DMS79 treated with DMSO at 0.1 percent for 48 hours (cell line): ENCODE measurements around the gene TLE2.
A peak's percentile ranks its signal among the peaks of the same experiment; 100 is the strongest.

Source experiments
- DNase-seq: peaks from one replicate; lab custom pipeline; 2025; lab: John Stamatoyannopoulos, UW

Gene TLE2

DNA sequence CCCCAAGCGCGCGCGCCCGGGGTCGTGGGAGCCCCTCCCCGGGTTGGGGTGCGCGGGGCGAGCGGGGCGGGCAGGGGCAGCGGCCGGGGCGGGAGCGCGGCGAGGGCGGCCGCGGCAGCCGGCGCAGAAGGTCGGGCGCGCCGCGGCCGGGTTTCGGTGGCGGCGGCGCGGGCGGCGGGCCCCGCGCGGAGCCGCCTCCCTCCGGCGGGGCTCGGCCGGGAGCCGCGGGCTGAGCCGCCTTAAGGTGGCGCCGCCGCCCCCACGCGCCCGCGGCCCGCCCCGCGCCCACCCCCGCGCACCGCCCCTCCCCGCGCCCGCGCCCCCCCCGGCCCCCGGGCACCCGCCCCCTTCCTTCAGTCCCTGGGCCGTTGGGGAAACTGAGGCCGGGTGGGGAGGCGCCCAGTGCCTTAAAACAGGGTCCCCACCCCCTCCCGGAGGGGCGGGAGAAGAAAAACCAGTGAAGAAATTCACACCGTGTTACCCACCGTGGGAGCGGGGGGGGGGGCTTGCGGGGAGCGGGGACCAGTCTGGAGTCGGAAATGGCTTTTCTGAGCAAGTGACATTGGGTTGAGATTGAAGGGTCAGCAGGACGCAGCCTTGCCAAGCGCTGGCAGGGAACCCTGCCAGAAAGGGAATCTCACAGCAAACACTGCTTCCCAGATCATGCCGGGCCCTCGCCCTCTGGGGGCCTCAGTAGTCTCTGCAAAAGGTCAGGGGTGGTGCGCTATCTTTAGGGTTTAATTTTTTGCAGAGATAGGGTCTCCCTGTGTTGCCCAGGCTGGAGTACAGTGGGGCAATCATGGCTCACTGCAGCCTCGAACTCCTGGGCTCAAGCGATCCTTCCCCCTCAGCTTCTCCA lies at the start of gene TLE2:
Gene TLE2 (minus strand): TSS at position 216 of the 859 bp plus-strand sequence. CDS start 376 bp downstream, outside the sequence.
- no peak for DNase-seq

DNA sequence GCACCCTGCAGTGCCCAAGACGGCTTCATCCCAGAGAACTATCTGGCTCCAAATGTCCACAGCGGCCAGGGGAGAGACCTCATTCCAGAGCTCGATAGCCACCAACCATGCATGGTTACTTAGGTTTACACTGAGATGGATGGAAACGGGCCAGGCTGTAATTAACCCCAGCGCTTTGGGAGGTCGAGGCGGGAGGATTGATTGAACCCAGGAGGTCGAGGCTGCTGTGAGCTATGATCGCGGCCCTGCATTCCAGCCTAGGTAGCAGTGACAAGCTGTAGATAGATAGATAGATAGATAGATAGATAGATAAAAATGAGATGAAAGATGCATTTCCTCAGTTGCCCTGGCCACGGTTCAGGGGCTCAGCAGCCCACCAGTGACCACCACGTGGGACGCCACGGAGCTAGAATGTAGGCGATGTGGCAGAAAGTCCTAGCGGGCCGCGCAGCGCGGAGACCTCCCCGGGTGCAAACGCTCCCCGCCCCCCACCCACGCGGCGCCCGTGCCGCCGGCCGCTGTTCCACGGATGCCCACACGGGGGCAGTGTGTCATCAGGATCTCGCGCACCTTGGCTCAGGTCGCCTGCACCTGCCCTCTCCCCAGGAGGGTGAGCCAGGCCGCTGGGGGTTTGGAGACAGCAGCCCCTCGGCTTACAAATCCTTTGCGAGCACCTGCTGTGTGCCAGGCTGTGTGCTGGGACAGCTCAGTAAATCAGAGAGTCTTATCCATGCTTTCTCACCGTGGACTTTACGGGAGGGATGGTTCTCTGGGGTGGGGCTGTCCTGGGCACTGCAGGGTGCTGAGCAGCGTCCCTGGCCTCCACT lies 46.7 kb upstream of the TLE2 start:
- peak; percentile 45 for DNase-seq

DNA sequence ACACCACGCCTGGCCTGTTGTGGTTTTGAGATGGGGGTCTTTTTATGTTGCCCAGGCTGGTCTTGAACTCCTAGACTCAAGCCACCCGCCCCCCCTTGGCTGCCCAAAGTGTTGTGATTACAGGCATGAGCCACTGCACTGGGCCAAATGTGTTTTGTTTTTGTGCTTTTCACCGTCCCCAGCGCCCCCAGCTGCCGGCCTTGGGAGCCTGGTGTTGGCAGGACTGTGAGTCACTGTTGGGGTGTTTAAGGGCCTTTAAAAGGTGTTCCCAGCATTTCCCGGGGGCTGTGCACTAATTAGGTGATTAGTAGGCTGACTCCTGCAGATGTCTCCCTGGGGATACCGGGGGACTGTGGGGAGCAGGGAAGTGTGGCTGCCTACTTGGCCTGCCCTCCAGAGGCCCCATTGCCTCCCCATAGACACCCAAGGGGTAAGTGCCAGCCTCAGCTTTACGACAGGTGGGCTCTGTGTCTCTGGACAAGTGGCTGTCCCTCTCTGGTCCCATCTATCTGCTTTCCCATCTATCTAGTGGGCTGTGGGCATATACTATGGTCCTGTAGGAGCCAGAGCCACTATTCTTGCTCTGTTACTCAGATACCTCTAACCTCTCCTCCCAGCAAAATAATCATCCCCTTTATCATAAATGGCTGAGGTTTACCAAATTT lies 45.0 kb upstream of the TLE2 start:
- DNase-seq = no peak

DNA sequence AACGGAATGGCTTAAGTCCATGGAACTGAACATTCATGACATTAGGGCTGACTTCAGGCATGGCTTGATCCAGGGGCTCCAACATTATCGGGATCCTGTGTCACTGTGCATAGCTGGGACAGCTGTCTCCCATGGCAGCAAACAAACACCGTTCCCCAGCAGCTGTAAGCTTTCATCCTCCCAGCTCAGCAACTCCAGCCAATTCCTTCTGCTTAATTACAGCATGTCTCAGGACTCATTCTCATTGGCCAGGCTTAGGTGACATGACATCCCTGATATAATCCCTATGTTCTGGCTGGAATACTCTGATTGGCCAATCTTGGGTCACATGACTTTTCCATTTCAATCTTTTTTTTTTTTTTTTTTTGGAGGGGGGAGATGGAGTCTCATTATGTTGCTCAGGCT lies 44.1 kb upstream of the TLE2 start:
- DNase-seq = no peak

DNA sequence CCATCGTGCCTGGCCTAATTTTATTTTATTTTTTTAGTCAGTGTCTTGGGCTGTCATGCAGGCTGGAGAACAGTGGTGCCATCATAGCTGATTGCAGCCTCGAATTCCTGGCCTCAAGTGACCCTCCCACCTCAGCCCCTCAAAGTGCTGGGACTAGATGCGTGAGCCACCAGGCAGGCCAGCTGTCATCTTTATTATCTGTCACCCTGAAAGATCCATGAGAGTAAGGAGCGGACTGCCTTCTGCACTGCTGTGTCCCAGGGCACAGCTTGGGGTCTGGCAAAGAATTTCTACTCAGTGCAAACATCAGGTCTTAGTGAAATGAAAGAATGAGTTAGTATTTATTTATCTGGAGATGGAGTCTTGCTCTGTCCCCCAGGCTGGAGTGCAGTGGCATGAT lies 42.7 kb upstream of the TLE2 start:
- DNase-seq = no peak

DNA sequence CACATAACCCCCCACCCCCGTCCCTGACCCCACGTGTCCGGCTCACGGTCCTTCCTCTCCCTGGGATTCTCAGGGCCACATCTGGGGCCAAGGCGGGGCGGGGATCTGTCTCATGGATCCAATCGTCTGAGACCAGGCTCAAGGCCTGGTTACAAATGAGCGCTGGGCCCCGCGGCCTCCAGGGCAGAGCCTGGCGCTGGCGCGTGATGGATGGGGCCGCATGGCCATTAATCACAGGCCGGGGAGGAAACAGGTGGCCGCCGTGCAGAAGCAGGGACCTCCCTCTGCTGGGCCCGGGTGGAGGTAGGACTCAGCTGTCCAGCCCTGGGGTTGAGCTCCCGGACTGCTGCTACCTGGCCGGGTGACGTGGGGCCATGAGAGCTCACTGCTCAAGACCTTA lies 39.0 kb upstream of the TLE2 start:
- DNase-seq = no peak

DNA sequence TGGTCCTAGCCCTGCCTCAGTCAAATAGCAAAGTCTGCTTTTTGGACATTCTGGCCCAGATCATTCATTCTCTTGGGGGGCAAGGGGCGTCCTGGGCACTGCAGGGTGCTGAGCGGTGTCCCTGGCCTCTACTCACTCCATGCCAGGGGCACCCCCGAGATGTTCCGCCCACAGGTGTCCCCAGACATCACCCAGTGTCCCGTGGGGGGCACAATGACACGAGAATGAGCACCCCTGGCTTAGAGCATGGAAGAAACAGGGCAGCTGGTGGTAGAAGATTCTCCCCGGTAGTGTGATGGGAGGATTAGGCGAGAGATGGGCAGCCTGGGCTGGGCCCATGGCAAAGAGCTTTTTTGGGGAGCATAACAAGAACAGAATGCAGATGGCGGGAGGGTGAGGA lies 38.5 kb upstream of the TLE2 start:
- DNase-seq = no peak

DNA sequence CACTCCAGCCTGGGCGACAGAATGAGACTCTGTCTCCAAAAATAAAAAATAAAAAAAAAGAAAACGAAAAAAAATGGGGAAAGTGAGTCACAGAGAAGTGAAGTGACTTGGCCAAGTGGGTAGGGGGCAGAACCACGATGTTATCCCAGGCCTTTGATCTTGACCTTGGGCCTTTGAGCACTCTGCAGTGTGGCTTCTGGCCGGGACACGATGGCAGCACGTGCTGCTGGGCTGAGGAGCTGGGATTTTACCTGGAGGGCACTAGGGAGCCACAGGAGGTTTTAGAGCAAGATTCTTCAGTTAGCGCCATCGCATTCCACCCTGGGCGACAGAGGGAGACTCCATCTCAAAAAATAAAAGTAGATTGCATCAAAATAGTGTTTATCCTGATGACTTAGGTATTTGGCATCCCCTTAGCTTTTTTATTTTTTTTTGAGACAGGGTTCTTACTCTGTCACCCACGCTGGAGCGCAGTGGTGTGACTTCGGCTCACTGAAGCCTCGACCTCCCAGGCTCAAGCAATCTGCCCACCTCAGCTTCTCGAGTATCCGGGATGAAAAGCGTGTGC lies 37.5 kb upstream of the TLE2 start:
- no peak for DNase-seq

DNA sequence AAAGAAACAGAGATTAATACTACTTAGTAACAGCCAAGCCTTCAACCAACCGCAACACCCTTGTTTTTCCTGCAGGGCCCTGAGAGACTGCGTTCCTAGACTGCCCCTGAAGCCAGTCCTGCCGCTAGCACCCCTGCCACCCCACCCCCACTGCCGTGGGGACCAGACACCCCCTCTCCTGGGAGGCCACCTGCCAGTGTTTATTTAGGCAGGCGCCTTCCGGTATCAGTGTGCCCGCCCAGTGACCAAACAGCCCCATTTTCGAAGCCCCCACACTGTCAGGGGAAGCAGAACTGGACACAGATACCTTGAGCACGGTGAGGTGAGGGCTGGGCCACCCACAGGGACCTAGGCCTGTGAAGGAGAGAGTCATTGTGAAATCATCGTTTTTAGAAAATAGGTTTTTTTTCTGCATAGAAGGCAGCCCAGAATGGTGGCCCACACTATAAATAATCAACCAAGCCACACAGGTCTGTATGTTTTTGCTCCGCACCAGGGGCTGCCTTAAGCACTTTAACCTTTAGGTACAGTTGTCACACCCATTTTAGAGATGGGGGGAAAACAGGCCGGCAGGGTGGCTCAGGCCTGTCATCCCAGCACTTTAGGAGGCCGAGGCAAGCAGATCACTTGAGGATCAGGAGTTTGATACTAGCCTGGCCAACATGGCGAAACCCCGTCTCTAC lies 36.7 kb upstream of the TLE2 start:
- no peak for DNase-seq

DNA sequence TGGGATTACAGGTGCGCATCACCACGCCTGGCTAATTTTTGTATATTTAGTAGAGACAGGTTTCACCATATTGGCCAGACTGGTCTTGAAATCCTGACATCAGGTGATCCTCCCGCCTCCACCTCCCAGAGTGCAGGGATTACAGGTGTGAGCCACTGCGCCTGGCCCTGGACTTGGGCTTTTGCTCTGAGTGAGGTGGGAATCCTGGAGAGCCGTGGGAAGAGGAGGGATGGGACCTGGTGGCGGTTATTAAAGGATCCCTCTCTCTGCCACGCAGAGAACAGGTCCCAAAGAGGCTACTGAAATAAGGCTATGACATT lies 34.9 kb upstream of the TLE2 start:
- DNase-seq = no peak

DNA sequence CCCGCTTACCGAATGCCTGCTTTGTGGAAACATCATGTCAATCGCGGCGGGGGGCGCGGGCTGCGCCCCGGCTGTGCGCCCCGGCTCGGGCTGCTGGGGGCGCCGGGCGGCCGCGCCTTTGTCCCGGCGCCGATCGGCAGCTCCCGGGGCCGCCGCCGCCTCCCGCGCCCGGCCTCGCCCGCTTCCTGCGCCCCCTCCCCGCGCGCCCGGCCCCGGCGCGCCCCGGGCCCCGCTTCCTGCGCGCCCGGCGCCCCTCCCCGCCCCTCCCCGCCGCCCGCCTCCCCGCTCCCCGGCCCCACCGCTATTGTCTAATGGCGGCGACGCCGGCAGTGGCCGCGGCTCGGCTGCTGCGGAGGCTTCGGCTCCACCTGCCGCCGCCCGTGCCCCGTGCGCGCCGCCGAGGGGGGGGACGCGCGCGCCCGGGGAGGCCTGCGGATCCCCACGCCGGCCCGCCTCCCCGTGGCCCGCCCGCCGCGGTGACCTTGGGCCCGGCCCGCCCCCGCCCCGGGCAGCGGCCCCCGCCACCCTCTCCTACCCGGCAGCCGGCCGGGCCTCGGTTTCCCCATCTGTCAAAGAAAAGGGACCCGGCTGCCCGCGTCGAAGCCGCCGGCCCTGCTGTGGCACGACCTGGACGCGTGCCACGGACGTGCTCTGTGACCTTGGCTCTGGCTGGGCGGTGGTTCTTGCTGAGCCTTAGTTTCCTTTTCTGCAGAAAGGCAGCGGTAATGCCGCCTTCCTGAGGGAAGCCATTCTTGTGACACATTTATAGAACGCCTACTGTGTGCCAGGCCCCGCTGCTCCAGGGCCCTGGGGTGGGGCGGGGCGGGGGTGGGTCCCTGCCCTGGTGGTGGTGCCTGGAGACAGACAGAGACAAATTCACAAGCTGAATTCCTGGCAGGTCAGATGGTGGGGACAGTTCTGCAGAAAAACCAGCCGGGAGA lies 33.4 kb upstream of the TLE2 start, which contains the start of gene TLE5:
Gene TLE5 (minus strand): TSS at position 331 of the 941 bp plus-strand sequence. CDS start 295 bp downstream, at position 36.
- DNase-seq = peak; percentile 25

DNA sequence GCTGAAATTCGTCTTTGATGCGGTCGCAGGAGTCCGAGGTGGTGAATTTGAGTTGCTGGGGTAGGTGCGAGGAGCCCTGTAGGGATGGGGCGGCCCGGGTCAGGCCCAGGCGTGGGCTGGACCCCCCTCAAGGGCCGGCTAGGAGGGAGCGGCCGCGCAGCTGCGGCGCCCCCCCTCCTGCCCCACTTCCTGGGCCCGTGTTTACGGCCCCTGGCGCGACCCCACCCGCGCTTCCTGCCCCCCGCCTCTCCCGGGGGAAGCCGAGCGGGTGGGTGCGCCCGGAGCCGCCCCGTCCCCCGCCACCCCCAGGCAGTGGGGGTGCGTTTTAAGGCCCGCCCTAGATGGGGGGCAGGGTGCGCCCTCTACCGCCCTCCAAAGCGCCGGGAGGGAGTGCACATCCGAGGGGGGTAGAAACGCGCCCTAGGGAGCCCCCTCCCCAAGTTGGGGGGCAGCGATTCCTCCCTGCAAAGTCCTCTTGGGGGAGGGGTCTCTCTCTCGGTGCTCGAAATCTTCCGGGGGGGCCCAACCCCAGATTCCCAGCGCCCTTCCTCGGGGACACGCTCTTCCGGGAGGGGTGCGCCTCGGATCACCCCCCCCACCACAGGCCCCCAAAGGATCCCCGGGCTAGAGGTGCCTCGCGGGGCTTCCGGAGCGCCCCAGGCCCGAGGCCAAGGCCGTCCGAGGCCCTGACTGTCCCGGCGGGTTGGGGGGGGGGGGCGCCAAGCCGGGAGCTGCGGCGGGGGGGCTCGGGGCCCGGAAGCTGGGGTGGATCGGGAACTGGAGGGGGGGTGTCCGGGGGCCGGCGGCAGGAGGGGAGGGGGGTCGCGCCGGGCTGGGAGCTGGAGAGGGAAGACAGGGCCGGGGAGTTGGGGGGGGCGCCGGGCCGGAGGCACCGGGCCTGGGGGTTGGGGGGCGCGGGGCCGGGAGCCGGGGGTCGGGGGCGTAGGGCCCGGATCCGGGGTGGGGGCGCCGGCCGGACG lies 32.4 kb upstream of the TLE2 start:
- DNase-seq = no peak

DNA sequence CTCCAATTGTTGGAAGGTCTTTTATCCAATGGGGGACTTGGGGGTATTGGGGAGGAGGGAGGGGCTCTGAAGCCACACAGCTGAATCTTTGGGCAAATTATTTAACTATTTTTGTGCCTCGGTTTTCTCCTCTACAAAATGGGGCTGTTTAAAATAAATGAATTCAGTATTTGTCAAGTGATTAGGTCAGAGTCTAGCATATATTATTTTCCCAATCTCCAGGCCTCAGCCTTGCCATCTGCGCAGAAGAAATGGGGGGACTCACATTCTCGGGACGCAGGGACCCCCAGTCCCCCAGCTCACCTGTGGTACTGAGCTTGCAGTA lies 31.7 kb upstream of the TLE2 start:
- DNase-seq = no peak

DNA sequence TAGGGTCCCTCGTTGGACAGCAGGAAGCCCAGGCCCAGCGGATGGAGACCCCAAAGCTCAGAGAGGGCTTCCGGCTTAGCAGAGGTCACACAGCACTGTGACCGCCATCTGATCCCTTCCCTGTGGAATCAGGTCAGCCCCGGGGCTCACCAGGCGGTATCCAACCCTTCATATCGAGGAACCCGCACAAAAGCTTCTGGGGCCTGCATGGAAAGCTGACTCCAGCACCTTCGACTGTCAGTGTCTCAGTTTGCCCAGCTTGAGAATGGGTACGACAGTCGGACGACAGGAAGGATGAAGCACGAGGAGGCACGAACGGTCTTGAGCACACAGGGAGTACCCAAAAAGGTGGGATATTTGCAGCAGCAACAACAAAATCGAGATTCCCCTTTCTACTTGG lies 30.6 kb upstream of the TLE2 start:
- DNase-seq = no peak

DNA sequence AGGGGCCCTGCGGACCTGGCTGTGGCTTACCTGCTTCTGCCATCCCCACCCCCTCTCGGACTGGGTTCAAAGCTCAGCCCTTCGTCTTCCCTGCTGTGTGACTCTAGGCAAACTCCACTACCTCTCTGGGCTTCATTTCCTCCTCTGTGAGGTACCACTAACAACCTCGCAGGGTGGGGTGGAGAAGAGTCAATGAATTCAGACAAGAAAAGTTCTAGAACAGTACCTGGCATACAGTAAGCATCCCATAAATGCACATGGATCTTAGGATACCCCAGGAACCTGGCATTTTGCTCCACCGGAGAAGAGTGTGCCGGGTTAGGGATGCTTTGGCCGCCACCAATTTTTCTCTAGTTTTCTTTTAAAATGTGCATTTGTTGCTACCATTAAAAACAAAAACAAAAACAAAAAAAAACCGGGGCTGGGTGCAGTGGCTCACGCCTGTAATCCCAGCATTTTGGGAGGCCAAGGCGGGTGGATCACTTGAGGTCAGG lies 29.8 kb upstream of the TLE2 start:
- DNase-seq = no peak

DNA sequence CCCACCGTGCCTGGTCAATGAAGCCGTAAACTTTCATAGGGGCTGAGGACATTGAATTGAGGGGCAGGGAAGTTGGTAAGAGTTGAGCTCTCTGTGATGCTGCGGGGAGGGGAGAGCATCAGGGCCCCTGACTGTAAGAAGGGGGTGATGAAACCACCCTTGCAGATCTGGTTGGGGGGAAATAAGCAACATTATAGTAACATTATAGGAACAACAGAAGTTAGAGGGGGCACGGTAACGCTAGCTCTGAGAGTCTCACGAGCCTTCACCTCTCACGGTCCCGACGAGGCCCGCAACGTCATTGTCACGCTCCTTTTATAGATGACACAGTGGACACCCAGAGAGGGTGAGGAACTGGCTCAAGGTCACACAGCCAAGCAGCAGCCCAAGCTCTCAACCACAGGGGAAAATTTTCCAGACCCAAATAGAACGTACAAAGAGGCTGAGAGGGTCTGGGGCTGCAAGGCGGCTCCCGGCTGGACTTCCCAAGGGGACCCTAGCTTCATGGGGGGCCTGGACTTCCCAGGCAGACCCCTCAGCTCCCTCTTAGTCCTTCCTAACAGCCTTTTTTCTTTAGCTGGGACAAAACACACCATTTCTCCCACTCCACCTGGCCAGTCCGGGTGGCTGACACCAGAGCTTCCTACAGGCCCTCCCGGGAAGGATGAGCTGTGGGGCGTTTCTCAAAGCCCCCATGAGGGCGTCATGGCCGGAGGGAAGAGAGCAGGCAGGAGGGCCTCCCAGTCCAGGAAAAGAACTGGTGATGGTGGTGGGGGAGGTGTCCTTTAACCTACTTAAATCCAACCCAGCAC lies 29.1 kb upstream of the TLE2 start:
- no peak for DNase-seq

DNA sequence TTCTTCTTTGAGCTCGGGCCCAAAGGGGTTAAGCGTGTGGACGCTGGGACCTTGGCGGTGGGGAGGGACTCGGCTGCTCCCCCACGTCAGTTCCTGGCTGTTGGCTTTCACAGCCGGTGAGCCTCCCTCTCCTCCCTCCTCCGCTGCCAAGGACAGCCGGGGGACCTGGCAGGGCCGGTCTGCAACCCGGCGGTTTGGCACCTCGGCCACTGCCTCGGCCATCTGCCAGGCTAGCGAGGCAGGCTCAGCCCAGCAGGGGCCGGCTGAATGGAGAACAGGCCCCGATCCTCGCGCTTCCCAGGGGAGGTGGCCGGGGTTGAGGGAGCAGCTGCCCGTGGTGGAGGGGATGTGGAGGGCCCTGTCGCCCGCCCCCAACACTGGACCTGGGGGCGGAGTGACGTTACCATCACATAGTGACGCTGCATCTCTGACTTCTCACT lies 28.2 kb upstream of the TLE2 start:
- peak; percentile 69 for DNase-seq

DNA sequence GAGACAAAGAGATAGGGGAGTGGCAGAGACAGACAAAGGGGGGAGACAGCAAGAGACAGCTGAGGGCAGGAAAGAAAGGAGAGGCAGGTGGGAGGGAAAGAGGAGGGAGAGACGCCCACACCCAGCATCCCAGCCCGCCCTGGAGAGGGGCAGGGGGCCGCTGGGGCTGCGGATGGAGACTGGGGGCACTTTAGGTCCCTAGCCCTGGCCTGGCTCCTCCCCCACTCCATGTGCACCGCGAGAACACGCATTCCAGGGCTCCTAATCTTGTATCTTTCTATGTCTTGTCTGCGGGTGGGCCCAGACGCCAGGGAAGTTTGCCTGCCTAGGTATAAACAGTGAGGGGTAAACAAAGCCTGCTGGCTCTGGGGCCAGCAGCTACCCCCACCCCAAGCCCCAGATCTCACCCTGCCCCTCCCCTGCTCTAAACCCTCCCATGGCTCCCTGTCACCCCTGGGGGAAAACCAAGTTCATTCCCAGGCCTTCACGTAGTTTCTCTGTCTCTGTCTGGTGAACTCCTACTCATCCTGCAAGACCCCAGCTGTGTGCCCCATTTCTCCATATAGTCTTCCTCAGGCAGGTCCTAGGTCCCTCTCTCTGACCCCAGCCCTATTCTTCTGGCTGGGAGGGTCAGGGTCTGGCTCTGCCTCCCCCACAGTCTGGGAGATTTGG lies 27.5 kb upstream of the TLE2 start:
- DNase-seq = peak; percentile 93
